Measurements from ENCODE around the gene XIRP2. TPM values are rescaled to one million over a fixed set of nuclear protein-coding genes. Genes with fewer than 3 reads are reported as not detected.

The XIRP2 gene
- total RNA-seq, 1 experiment from 2014 or later = not detected

DNA sequence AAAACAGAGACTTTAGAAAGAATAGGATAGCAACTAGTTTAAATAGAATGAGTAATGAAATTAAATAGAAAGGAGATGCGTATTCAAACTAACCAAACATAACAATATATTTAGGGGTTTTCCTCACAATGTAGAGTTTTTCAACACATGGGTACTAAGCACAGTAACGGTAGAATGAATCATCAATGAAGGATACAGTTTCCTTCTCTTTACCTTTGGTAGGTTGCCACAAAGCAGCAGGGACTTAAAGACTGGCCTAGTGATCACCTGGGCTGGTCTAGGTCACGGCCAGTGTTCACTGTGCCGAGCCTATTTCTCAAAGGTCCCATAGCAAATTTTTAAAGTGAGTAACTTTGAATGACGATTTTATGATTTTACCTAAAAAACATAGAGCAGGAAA lies 311.7 kb downstream of the XIRP2 start:
- H3K9ac ChIP-seq (ENCODE audit: low read length) = no peak overlapping the region

DNA sequence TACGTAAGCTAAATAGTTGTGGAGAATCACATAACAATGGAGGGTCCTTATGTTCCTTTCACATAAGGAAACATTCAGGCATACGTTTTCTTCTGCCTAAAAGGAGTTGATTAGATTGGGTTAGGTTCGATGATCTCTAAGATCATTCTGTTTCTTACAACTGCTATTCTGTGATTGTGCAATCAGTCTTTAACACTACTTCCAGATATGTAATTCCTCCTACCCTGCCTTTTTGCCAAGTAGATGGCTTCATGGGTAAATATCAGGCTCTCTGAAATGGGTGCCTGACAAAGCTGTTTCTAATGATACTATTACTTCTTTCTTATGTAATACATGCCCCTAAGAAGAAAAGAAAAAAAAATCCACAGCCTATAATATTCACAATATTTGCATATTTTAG lies 321.5 kb downstream of the XIRP2 start:
- H4K20me1 ChIP-seq (ENCODE audit: insufficient read depth) = no peaks in the 10 kb centered on the region
- ATAC-seq = no peak
- no peaks in the 10 kb centered on the region for H3K9me3 ChIP-seq (ENCODE audit: control insufficient read depth in 1 of 2, insufficient read depth in 1 of 2, low read depth in 1 of 2, low read length in 2 of 2)
- H3K27ac ChIP-seq (ENCODE audit: low read depth, low read length) = no peak overlapping the region
- ChIA-PET RAD21 (ENCODE audit: low non-redundant PET in 1 of 2, low total read pairs in 2 of 2, uncharacterized antibody in 2 of 2, unreplicated experiment in 2 of 2) (no interaction called here), POLR2A (no interaction called here), CTCF (no interaction called here)
- no peak for DNase-seq (ENCODE audit: low read depth, low spot score)
- no peaks in the 10 kb centered on the region for H3K36me3 ChIP-seq (ENCODE audit: control insufficient read depth in 1 of 2, insufficient read depth in 2 of 2, low read length in 2 of 2)
- no peaks in the 10 kb centered on the region for H3K4me1 ChIP-seq (ENCODE audit: control insufficient read depth in 1 of 2, insufficient read depth in 2 of 2, low read length in 2 of 2)
- 0 out of 2 replicates have a peak, but pooled peaks cover 3% of the 10 kb centered on the region for H3K27me3 ChIP-seq (ENCODE audit: insufficient read depth, low read length)
- no peak overlapping the region for H3K4me3 ChIP-seq (replicated peaks in 1 of 2; ENCODE audit: low read depth in 1 of 2, low read length in 2 of 2)
- no peak overlapping the region for H3K9ac ChIP-seq (ENCODE audit: low read length)
- H3K9me2 ChIP-seq (ENCODE audit: insufficient read depth) = no peaks in the 10 kb centered on the region
- H3K4me2 ChIP-seq (ENCODE audit: low read length) = no peak overlapping the region
- intact Hi-C loops (cut with micrococcal nuclease) = no loop called here
- no peaks in the 10 kb centered on the region for H3K79me2 ChIP-seq (ENCODE audit: insufficient read depth, low read length)
- no TSS peak for BruUV-seq (replicated peaks)
- H2AFZ ChIP-seq (ENCODE audit: low read depth, low read length, poor library complexity, severe bottlenecking) = no peak overlapping the region
- TF ChIP-seq JUND (IDR thresholded peaks at IDR 0.05) (no peak), ZFX (IDR thresholded peaks at IDR 0.05) (no peak), RAD21 (IDR thresholded peaks at IDR 0.05; ENCODE audit: low read depth) (no peak), SP1 (IDR thresholded peaks at IDR 0.05; ENCODE audit: low read depth) (no peak), EGR1 (IDR thresholded peaks at IDR 0.05; ENCODE audit: low read depth) (no peak), FOSL1 (IDR thresholded peaks at IDR 0.05; ENCODE audit: low read depth) (no peak), ELF1 (IDR thresholded peaks at IDR 0.05; ENCODE audit: borderline replicate concordance, low read depth) (no peak), EZH2phosphoT487 (IDR thresholded peaks at IDR 0.05; ENCODE audit: borderline replicate concordance) (no peak), CEBPB (IDR thresholded peaks at IDR 0.05; ENCODE audit: low read depth) (no peak), ZNF274 (IDR thresholded peaks at IDR 0.05; ENCODE audit: low read depth, low read length) (no peak)
- TF ChIP-seq, protein P1, sequence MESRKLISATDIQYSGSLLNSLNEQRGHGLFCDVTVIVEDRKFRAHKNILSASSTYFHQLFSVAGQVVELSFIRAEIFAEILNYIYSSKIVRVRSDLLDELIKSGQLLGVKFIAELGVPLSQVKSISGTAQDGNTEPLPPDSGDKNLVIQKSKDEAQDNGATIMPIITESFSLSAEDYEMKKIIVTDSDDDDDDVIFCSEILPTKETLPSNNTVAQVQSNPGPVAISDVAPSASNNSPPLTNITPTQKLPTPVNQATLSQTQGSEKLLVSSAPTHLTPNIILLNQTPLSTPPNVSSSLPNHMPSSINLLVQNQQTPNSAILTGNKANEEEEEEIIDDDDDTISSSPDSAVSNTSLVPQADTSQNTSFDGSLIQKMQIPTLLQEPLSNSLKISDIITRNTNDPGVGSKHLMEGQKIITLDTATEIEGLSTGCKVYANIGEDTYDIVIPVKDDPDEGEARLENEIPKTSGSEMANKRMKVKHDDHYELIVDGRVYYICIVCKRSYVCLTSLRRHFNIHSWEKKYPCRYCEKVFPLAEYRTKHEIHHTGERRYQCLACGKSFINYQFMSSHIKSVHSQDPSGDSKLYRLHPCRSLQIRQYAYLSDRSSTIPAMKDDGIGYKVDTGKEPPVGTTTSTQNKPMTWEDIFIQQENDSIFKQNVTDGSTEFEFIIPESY (IDR thresholded peaks at IDR 0.05; ENCODE audit: extremely low read depth, insufficient replicate concordance, low read length) = no peak
- TF ChIP-seq, protein P2, sequence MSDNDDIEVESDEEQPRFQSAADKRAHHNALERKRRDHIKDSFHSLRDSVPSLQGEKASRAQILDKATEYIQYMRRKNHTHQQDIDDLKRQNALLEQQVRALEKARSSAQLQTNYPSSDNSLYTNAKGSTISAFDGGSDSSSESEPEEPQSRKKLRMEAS (IDR thresholded peaks at IDR 0.05) = no peak

More for the DNA sequence above, 311.7 kb downstream of the XIRP2 start:
- Histone ChIP-seq H3K4me2 (ENCODE audit: low read length) (no peak overlapping the region), H3K9me3 (ENCODE audit: control insufficient read depth in 1 of 2, insufficient read depth in 1 of 2, low read depth in 1 of 2, low read length in 2 of 2) (no peaks in the 10 kb centered on the region), H3K27ac (ENCODE audit: low read depth, low read length) (no peak overlapping the region), H3K36me3 (ENCODE audit: control insufficient read depth in 1 of 2, insufficient read depth in 2 of 2, low read length in 2 of 2) (no peaks in the 10 kb centered on the region), H2AFZ (ENCODE audit: low read depth, low read length, poor library complexity, severe bottlenecking) (no peak overlapping the region), H3K79me2 (ENCODE audit: insufficient read depth, low read length) (no peaks in the 10 kb centered on the region), H3K27me3 (ENCODE audit: insufficient read depth, low read length) (0 out of 2 replicates have a peak, but pooled peaks cover 5% of the 10 kb centered on the region), H3K4me3 (replicated peaks in 1 of 2; ENCODE audit: low read depth in 1 of 2, low read length in 2 of 2) (no peak overlapping the region), H3K9me2 (ENCODE audit: insufficient read depth) (no peaks in the 10 kb centered on the region), H4K20me1 (ENCODE audit: insufficient read depth) (no peaks in the 10 kb centered on the region), H3K4me1 (ENCODE audit: control insufficient read depth in 1 of 2, insufficient read depth in 2 of 2, low read length in 2 of 2) (no peaks in the 10 kb centered on the region)
- DNase-seq (ENCODE audit: low read depth, low spot score) = no peak
- TF ChIP-seq ZNF274 (IDR thresholded peaks at IDR 0.05; ENCODE audit: low read depth, low read length) = no peak
- no peak for TF ChIP-seq CBX3 (IDR thresholded peaks at IDR 0.05; ENCODE audit: low read depth)
- no peak for TF ChIP-seq POLR2A (IDR thresholded peaks at IDR 0.05; ENCODE audit: borderline replicate concordance, extremely low read depth, insufficient read depth, insufficient read length)
- TF ChIP-seq, protein P3, sequence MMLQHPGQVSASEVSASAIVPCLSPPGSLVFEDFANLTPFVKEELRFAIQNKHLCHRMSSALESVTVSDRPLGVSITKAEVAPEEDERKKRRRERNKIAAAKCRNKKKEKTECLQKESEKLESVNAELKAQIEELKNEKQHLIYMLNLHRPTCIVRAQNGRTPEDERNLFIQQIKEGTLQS (IDR thresholded peaks at IDR 0.05) = no peak
- no peak for TF ChIP-seq EZH2phosphoT487 (IDR thresholded peaks at IDR 0.05; ENCODE audit: borderline replicate concordance)
- no peak for TF ChIP-seq SP1 (IDR thresholded peaks at IDR 0.05; ENCODE audit: low read depth)
- TF ChIP-seq, protein P1 (IDR thresholded peaks at IDR 0.05; ENCODE audit: extremely low read depth, insufficient replicate concordance, low read length) = no peak
- TF ChIP-seq EGR1 (IDR thresholded peaks at IDR 0.05; ENCODE audit: low read depth) = no peak
- ChIA-PET RAD21 (ENCODE audit: low non-redundant PET in 1 of 2, low total read pairs in 2 of 2, uncharacterized antibody in 2 of 2, unreplicated experiment in 2 of 2) (no interaction called here), POLR2A (no interaction called here), CTCF (no interaction called here)
- intact Hi-C loops (cut with micrococcal nuclease) = no loop called here
- BruUV-seq (replicated peaks) = no TSS peak
- no peak for ATAC-seq
